Measurements from ENCODE around the gene TERB2. TPM values are rescaled to one million over a fixed set of nuclear protein-coding genes. Genes with fewer than 3 reads are reported as not detected.

Gene TERB2
- total RNA-seq, 1 experiment from 2014 or later, result not detected

DNA sequence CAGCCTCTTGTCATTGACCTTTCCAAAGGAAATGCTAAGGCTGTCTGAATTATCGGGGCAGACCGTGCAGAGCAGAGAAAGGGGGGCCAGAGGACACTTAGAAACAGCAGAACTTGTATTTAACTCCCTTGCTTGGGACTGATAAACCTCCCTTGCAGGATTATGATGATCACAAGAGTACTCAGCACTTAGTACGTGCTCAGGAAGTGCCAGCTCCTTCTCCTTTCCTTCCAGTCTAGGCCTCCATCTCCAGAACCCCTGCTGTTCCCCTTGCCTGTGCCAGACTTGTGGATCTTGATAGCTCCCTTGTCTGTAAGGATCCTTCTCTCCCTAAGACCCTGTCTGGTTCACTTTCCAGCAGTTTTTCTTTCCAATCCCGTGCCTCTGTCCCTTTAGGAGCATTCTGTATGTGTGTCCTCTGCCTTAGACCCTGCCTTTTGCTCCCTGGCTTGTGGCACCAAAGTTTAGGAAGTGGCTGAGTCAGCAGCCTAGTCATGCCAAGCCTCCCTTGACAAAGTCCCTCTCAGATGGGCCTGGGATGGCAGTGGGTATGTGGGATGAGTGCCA, 67.3 kb downstream of the TERB2 start:
- CTCF ChIA-PET, result no interaction called here
- H3K4me1 ChIP-seq (ENCODE audit: control insufficient read depth in 1 of 2, insufficient read depth in 2 of 2, low read length in 2 of 2), result peaks cover 4 to 20% of the 10 kb centered on the region in 2 experiments
- H3K27me3 ChIP-seq (ENCODE audit: insufficient read depth, low read length), result no peaks in the 10 kb centered on the region
- H3K9me3 ChIP-seq (ENCODE audit: control insufficient read depth in 1 of 2, insufficient read depth in 1 of 2, low read depth in 1 of 2, low read length in 2 of 2), result no peaks in the 10 kb centered on the region
- peak overlapping the region; percentile 96 for H3K9ac ChIP-seq (ENCODE audit: low read length)
- H3K4me3 ChIP-seq (replicated peaks in 1 of 2; ENCODE audit: low read depth in 1 of 2, low read length in 2 of 2), result peak overlapping the region; percentile 89 to 99
- peak overlapping the region; percentile 93 for H3K4me2 ChIP-seq (ENCODE audit: low read length)
- TF ChIP-seq POLR2A (IDR thresholded peaks at IDR 0.05; ENCODE audit: borderline replicate concordance, extremely low read depth, insufficient read depth, insufficient read length) (no peak), ELF1 (IDR thresholded peaks at IDR 0.05; ENCODE audit: borderline replicate concordance, low read depth) (no peak), ZNF274 (IDR thresholded peaks at IDR 0.05; ENCODE audit: low read depth, low read length) (no peak), SRF (IDR thresholded peaks at IDR 0.05; ENCODE audit: low read depth) (no peak), YY1 (IDR thresholded peaks at IDR 0.05; ENCODE audit: extremely low read depth, insufficient replicate concordance, low read depth, low read length) (no peak), EZH2 (IDR thresholded peaks at IDR 0.05) (no peak), JUND (IDR thresholded peaks at IDR 0.05) (no peak), RAD21 (IDR thresholded peaks at IDR 0.05; ENCODE audit: low read depth) (no peak), FOSL1 (IDR thresholded peaks at IDR 0.05; ENCODE audit: low read depth) (no peak)
- TF ChIP-seq, protein P1, sequence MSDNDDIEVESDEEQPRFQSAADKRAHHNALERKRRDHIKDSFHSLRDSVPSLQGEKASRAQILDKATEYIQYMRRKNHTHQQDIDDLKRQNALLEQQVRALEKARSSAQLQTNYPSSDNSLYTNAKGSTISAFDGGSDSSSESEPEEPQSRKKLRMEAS (IDR thresholded peaks at IDR 0.05), result no peak
- TF ChIP-seq, protein P2, sequence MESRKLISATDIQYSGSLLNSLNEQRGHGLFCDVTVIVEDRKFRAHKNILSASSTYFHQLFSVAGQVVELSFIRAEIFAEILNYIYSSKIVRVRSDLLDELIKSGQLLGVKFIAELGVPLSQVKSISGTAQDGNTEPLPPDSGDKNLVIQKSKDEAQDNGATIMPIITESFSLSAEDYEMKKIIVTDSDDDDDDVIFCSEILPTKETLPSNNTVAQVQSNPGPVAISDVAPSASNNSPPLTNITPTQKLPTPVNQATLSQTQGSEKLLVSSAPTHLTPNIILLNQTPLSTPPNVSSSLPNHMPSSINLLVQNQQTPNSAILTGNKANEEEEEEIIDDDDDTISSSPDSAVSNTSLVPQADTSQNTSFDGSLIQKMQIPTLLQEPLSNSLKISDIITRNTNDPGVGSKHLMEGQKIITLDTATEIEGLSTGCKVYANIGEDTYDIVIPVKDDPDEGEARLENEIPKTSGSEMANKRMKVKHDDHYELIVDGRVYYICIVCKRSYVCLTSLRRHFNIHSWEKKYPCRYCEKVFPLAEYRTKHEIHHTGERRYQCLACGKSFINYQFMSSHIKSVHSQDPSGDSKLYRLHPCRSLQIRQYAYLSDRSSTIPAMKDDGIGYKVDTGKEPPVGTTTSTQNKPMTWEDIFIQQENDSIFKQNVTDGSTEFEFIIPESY (IDR thresholded peaks at IDR 0.05; ENCODE audit: extremely low read depth, insufficient replicate concordance, low read length), result no peak
- TF ChIP-seq, protein P3, sequence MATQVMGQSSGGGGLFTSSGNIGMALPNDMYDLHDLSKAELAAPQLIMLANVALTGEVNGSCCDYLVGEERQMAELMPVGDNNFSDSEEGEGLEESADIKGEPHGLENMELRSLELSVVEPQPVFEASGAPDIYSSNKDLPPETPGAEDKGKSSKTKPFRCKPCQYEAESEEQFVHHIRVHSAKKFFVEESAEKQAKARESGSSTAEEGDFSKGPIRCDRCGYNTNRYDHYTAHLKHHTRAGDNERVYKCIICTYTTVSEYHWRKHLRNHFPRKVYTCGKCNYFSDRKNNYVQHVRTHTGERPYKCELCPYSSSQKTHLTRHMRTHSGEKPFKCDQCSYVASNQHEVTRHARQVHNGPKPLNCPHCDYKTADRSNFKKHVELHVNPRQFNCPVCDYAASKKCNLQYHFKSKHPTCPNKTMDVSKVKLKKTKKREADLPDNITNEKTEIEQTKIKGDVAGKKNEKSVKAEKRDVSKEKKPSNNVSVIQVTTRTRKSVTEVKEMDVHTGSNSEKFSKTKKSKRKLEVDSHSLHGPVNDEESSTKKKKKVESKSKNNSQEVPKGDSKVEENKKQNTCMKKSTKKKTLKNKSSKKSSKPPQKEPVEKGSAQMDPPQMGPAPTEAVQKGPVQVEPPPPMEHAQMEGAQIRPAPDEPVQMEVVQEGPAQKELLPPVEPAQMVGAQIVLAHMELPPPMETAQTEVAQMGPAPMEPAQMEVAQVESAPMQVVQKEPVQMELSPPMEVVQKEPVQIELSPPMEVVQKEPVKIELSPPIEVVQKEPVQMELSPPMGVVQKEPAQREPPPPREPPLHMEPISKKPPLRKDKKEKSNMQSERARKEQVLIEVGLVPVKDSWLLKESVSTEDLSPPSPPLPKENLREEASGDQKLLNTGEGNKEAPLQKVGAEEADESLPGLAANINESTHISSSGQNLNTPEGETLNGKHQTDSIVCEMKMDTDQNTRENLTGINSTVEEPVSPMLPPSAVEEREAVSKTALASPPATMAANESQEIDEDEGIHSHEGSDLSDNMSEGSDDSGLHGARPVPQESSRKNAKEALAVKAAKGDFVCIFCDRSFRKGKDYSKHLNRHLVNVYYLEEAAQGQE (IDR thresholded peaks at IDR 0.05; ENCODE audit: low read depth), result no peak
- TF ChIP-seq, protein P4, sequence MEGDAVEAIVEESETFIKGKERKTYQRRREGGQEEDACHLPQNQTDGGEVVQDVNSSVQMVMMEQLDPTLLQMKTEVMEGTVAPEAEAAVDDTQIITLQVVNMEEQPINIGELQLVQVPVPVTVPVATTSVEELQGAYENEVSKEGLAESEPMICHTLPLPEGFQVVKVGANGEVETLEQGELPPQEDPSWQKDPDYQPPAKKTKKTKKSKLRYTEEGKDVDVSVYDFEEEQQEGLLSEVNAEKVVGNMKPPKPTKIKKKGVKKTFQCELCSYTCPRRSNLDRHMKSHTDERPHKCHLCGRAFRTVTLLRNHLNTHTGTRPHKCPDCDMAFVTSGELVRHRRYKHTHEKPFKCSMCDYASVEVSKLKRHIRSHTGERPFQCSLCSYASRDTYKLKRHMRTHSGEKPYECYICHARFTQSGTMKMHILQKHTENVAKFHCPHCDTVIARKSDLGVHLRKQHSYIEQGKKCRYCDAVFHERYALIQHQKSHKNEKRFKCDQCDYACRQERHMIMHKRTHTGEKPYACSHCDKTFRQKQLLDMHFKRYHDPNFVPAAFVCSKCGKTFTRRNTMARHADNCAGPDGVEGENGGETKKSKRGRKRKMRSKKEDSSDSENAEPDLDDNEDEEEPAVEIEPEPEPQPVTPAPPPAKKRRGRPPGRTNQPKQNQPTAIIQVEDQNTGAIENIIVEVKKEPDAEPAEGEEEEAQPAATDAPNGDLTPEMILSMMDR (IDR thresholded peaks at IDR 0.05 in 2 of 3, conservative IDR thresholded peaks at IDR 0.05 in 1 of 3; ENCODE audit: borderline replicate concordance in 1 of 3, insufficient read depth in 1 of 3, low read depth in 2 of 3, low read length in 2 of 3), result no peak
- POLR2A ChIA-PET, result no interaction called here
- no peaks in the 10 kb centered on the region; the same call in 1 of the 2 replicates for H4K20me1 ChIP-seq (ENCODE audit: insufficient read depth)
- no peak overlapping the region for H2AFZ ChIP-seq (ENCODE audit: low read depth, low read length, poor library complexity, severe bottlenecking)
- H3K9me2 ChIP-seq (ENCODE audit: insufficient read depth), result no peaks in the 10 kb centered on the region
- BruUV-seq (replicated peaks), result no TSS peak
- H3K27ac ChIP-seq (ENCODE audit: low read depth, low read length), result peak overlapping the region; percentile 76
- H3K79me2 ChIP-seq (ENCODE audit: insufficient read depth, low read length), result peaks cover 55% of the 10 kb centered on the region
- intact Hi-C loops (cut with micrococcal nuclease), result loop anchor here (2.0 kb wide), 1 partner anchor 19 kb away; no protein-coding TSS in a partner anchor
- RAD21 ChIA-PET (ENCODE audit: low non-redundant PET in 1 of 2, low total read pairs in 2 of 2, uncharacterized antibody in 2 of 2, unreplicated experiment in 2 of 2), result interaction anchor here in 1 of 2 experiments (0.6 kb wide), 1 partner anchor 171 kb away, joined by 10 read pairs; no protein-coding TSS in a partner anchor
- peaks cover 0 to 14% of the 10 kb centered on the region in 2 experiments; a peak in 1 of 4 replicates for H3K36me3 ChIP-seq (ENCODE audit: control insufficient read depth in 1 of 2, insufficient read depth in 2 of 2, low read length in 2 of 2)
- ATAC-seq (no peak), DNase-seq (ENCODE audit: low read depth, low spot score) (no peak)
